NCI-H2107 treated with DMSO at 0.1 percent for 48 hours (cell line): ENCODE results near the gene NEU2.

Source experiments
- DNase-seq: peaks from one replicate; lab custom pipeline; 2025; ENCODE audit not compliant: unreplicated experiment; lab: John Stamatoyannopoulos, UW

The NEU2 gene

DNA sequence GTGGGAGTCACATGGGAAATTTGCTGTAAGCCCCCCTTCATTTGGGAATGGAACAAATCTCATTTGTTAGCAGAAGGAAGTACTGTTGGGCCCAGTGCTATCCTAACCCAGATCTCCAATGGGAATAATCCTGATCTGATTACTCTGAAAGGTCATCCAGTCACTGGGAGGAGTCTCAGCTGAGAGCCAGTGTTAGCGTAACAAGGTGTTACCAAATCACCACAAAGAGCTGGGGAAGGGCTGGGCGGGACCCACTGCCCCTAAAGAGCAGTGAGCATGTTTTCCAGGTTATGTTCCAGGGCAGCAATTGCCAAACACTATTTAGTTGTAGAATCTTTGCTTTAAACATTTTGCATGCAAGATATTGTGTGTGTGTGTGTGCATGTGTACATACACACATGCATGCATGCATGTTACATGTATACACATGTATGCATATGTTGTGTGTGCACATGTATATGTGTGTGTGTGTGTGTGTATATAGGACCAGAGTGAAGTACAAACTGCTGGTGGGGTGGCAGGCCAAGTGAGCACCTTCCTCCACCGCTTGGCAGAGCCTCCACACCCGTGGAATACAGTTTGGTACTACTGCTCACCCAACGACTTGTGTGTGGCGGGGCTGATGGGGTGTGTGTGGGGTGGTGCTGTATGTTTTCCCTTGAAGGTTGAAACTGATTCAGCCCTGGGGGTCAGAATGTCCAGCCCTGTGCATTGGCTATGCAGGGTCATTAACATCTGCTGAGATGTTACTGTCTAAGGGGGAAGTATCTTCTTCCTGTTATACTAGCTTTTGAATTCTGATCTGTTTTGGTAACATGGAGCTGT lies 42.9 kb downstream of the NEU2 start:
- no peak for DNase-seq

DNA sequence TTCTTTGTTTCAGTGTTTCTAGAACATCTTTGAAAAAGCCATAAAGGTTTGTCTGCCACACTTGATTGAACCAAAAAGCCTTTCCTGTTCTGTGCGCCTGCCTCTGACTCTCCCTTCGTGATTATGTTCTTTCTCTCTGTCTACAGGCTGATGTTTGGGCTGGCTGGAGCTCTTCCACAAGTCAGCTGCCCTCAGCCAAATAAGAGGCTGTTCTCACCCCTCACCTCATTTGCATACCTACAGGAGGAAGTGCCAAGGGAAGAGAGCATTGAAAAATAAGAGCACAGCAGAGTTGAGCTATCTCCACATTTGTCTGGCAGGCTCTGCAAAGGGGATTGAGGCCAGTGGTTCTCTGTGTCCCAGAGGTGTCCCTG lies 43.5 kb downstream of the NEU2 start:
- DNase-seq: no peak

DNA sequence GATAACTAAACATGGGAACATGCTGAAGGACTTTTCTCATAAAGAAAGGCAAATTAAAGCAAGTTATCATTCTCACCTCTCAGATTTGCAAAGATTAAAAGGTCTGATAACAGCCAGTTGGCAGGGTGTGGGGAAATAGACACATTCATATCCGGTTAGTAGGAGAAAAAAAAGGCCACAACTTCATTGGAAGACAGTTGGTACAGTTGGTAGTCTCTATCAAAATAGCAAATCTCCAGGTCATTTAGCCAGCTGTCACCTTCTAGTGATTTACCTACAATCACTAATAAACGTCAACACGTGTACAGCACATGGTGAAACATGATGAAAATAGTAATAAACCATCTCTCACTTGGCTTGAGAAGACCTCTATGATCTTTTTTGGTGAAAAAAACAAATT lies 44.3 kb downstream of the NEU2 start:
- no peak for DNase-seq

DNA sequence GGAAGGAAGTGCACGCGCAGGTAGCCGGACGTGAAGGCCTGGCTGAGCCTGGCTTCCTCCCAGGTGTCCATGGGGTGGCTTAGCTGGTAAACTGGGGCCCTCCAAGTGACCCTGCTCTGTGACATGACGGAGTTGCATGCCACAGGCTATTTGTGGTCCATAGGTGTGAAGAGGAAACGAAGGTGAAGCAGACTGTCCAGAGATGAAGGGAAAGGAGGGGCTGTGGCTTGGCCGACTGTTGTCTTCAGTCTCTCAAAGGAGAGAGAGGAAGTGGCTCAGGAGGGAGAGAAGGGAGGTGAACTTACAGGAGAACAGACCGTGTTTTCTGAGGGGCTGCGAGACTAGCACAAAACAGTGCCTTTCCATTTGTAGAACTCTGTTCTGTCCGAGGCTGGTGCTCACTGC lies 47.0 kb downstream of the NEU2 start:
- DNase-seq: no peak

DNA sequence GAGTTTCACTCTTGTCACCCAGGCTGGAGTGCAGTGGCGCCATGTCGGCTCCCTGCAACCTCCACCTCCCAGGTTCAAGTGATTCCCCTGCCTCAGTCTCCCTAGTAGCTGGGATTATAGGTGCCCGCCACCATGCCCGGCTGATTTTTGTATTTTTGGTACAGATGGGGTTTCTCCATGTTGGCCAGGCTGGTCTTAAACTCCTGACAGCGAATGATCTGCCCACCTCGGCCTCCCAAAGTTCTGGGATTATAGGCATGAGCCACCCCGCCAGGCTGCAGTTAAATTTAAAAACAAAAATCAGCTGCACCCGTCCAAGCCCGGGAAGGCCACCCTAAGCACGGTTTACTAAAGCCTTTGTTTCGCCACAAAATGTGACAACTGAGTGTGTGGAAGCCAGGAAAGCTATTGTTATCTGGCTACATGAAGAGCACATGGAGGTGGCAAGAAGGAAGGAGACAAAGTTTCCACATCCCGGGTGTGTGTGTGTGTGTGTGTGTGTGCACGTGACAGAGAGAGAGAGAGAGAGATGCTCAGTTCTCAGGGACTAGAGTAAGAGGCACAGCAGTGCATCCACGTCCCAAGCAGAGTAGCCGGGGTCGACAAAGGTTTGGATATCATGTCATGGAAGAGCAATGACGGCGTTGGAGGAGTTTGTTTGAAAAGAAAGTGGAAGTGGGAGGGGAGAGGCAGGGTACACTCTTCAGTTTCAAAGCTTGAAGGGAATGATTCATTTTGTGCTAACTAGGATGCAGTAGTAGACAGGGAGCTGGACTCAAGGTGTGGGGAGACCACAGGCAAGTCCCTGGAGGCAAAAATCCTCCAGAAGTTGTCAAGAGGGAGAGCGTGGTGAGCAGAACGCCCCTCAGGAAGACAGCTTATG lies 47.7 kb downstream of the NEU2 start:
- no peak for DNase-seq

DNA sequence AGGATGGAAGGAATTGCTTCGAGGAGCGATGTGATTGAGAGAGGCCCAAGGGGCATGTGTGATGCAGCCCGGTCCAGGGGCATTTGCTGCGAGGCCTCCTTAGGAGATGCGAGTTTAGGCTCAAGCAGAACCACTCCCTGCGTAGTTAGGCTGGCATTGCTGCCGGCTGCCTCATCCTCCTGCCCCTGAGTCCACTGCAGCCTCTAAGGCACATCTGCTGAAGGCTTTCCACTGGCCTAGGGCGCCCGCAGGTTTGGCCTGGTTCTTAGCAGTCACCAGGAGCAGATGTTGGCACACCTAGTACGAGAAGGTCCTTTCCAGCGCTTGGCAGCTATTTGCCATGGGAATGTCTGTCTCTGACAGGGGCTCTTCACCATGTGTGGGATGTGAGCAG lies 48.4 kb downstream of the NEU2 start:
- no peak for DNase-seq

DNA sequence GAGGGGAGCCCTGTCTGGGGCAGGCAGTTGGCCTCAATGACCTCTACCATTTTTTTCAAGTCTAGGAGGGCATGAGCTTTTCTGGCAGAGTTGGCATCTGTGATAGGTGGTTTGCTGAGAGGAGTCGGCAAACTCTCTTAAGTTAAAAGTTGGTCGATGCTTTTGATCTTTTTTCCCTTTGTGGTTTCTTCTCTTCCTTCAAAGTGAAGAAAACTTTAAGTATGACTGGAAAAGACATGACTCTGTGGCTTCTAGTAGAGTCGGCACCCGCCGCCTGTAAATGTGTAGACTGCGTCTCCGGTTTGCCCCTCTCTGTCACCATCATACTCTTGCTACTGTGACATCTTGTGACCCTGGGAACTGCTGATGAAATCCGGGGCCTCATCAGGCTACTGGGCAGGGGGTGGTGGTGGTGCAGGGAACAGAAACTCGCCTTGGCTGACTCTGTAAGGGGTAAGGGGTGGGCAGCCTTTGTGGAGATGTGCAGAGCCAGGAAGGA lies 48.8 kb downstream of the NEU2 start:
- DNase-seq: no peak

DNA sequence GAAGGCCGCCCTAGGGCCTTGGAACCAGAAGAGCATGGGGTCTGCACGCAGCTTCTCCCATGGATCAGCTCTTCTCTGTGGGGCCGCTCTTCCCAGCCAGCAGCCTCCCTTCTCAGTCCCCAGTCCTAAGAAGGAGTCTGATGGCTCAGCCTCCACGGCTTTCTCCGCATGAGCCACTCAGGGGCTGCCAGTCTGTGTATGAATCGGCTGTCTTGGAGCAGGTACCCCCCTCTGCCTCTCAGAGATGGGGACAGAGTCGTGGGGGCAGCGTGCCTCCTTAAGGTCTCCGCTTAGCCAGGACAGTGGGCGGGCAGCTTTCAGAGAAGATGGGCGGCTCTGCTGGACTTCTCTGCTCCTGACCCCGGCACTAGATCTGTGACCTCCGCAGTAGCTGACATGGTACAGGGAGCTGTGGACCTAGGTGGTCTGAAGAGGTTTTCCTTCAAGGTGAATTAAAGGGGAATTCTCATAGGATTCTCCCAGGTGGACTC lies 49.3 kb downstream of the NEU2 start:
- no peak for DNase-seq

DNA sequence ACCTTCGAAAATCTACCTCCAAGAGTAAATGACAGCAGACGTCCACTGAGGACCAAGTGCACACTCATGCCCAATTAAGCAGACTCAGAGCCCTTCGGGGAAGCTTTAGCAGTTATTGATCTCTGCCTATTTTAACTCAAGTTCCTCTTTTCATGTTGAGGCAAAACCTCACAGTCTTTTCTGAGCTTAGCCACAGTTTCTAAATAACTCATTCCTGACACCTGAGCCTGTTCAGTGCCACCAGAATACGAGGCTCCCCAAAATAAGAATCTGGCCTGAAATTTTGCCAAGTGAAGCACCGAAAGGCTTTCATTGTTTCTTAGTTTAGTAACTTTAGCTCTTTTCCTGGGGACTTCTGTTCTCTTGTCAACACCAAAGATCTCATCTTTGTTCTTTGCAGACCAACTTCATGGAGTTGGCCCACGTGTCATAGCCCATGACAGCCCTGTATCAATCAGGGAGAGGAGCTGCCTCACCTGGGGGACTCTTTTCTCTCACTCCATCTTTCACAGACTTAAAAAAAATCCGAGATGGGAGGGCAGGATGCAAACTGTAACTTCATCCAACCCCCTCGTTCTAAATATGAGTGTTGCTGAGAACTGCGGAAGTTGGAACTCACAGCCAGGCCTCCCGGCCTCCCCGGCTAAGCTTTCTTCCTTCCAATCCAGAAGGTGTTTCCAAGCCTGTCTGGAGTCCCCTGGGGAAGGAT lies 49.9 kb downstream of the NEU2 start:
- no peak for DNase-seq

DNA sequence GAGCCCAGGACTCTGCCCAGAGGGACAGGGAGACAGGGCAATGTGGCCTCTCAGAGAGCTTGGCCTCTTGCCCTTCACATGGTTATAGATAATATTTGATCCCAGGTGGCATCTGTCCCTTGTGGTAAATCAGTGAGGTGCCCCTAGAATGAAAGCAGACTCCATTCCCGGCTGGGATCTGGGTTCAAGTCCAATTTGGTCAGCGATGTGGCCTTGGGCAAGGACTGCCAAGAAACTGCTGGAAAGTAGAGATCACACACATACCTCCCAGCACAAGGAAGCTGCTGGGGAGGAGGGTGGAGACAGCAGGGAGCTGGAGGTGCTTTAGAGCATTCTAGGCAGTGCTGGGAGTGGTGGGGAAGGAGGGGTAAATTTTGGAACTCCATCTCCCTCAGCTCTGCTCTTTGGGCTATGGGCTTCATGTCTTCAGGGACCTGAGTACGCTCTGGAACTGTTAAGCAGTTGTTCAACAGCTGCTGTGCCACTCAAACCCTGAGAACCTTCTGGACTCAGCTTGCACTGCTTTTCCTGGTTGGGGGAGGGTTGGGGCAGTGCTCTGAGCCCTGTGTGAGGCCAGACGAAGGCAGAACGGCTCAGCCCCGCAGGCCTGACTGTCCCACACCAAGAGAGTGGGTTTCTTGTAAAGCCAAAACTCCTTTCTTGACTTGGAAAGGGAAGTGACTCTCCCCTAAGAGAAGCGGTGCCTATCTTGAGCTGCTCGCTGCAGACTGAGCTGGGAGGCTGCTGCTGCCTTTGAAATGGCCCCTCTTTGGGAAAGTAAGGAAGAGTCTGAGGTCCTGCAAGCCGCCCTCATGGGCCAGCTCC lies 50.7 kb downstream of the NEU2 start:
- no peak for DNase-seq

DNA sequence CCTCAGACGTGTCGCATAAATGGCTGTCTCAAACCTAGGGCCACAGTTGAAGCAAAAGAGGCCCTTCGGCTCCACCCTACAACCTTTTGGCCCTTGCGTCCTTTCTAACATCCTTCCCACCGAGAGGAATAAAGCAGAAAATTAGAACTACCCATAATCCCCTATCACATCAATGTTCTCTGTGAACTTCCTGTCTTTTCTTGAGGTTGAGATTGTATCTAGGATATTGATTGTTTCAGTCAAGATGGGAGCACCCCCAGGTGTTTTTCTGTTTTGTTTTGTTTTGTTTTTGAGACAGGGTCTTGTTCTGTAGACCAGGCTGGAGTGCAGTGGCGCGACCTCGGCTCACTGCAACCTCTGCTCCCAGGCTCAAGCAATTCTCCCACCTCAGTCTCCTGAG lies 51.3 kb downstream of the NEU2 start:
- no peak for DNase-seq

DNA sequence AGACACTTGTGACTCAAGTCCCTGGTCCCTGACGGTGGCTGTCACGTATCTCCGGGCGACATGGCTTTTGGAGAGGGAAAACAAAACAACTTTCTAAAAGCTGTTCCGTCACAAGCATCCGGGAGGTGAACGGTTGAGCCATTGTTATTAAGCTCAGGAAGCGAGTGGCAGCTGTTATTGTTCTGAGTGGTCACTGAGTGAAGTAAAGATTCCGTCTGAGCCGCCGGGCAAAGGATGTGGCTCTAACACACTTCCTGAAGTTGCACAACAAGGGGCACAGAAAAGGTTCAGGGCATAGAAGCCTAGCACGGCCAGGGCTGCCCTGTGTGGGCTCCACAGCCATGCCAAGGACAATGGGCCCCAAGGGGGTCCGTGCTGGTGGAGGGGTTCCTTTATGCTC lies 52.0 kb downstream of the NEU2 start:
- no peak for DNase-seq
